ENCODE data around the gene NFATC1.

- TF ChIP-seq POLR2A (IDR thresholded peaks at IDR 0.05) = no peak
- TF ChIP-seq CTCF (IDR thresholded peaks at IDR 0.05) = no peak
- TF ChIP-seq POLR2AphosphoS5 (IDR thresholded peaks at IDR 0.05; ENCODE audit: insufficient read depth in 1 of 2, low read depth in 1 of 2) = no peak
Observed at GRCh38 chr18:79371561-79372121, 24.1 kb upstream of the NFATC1 start.

Measured in vagina (tissue), 2 donors.